Activated CD4-positive, CD25-positive, alpha-beta regulatory T cell (primary cell): ENCODE data around the gene MARVELD1.

ENCODE experiments used
- DNase-seq, 4 experiments: peaks; one replicate each; lab custom pipeline; 2025; lab: John Stamatoyannopoulos, UW

MARVELD1 gene

GRCh38 chr10:97721871-97722780 lies 8.6 kb downstream of the MARVELD1 start:
- no peak for DNase-seq

GRCh38 chr10:97723001-97723400 lies 9.5 kb downstream of the MARVELD1 start:
- no peak for DNase-seq

- DNase-seq: no peak
Measured at GRCh38 chr10:97724341-97724941, 10.9 kb downstream of the MARVELD1 start.

- DNase-seq: no peak
Measured at GRCh38 chr10:97726636-97727178, 13.2 kb downstream of the MARVELD1 start.

GRCh38 chr10:97729014-97729413 lies 15.5 kb downstream of the MARVELD1 start:
- DNase-seq: no peak

- peak in 3 of 4 experiments; percentile 9 to 30 (median 23) for DNase-seq
Measured at GRCh38 chr10:97731346-97732051, 18.0 kb downstream of the MARVELD1 start.

- no peak for DNase-seq
Measured at GRCh38 chr10:97732052-97732359, 18.5 kb downstream of the MARVELD1 start.

- DNase-seq: no peak
Measured at GRCh38 chr10:97733256-97733655, 19.7 kb downstream of the MARVELD1 start.

- no peak for DNase-seq
Measured at GRCh38 chr10:97734021-97734420, 20.5 kb downstream of the MARVELD1 start.

- no peak for DNase-seq
Measured at GRCh38 chr10:97736403-97736901, 22.9 kb downstream of the MARVELD1 start.

GRCh38 chr10:97736902-97737769 lies 23.6 kb downstream of the MARVELD1 start, which contains the start of gene ZFYVE27:
ZFYVE27 (plus strand) TSS chr10:97737128; CDS start chr10:97738478, 1,350 bp downstream.
- peak; percentile 88 to 91 (median 90) for DNase-seq

GRCh38 chr10:97737770-97738265 lies 24.3 kb downstream of the MARVELD1 start:
- no peak for DNase-seq

GRCh38 chr10:97738616-97739015 lies 25.1 kb downstream of the MARVELD1 start:
- no peak for DNase-seq

GRCh38 chr10:97740613-97741012 lies 27.1 kb downstream of the MARVELD1 start:
- no peak for DNase-seq

GRCh38 chr10:97743169-97743943 lies 29.8 kb downstream of the MARVELD1 start:
- no peak for DNase-seq

- no peak for DNase-seq
Measured at GRCh38 chr10:97744405-97745035, 31.0 kb downstream of the MARVELD1 start.

GRCh38 chr10:97747573-97747972 lies 34.0 kb downstream of the MARVELD1 start:
- no peak for DNase-seq

- DNase-seq: no peak
Measured at GRCh38 chr10:97748116-97748515, 34.6 kb downstream of the MARVELD1 start.

GRCh38 chr10:97752956-97753355 lies 39.4 kb downstream of the MARVELD1 start:
- no peak for DNase-seq

- no peak for DNase-seq
Measured at GRCh38 chr10:97754726-97755125, 41.2 kb downstream of the MARVELD1 start.
